Esophagus muscularis mucosa (tissue), 4 donors: Measurements from ENCODE around the gene TMEM259. TPM values are rescaled to one million over a fixed set of nuclear protein-coding genes. Genes with fewer than 3 reads are reported as not detected.

Experiments
- DNase-seq: peaks from one replicate; pipeline ENCODE4 v3.0.0-alpha.2; 2017; ENCODE audit errors: extremely low spot score
- H3K27ac ChIP-seq, 4 donors: fragments of 200-600 bp; sonication (generic); replicated peaks in 1 of 4; 1 replicate in 3 of 4; 2 replicates in 1 of 4; pipeline ENCODE4 v1.5.1; 2016 to 2019; ENCODE audit warnings: mild to moderate bottlenecking in 1 of 4
- H3K27me3 ChIP-seq, 4 donors: fragments of 200-600 bp; sonication (generic); one replicate each; pipeline versions ENCODE4 v1.5.1 to v1.6.0; 2016 to 2019
- H3K36me3 ChIP-seq, 4 donors: fragments of 200-600 bp; sonication (generic); one replicate each; pipeline ENCODE4 v1.5.1; 2016 to 2019
- H3K4me1 ChIP-seq, 4 donors: fragments of 200-600 bp; sonication (generic); one replicate each; pipeline ENCODE4 v1.5.1; 2016 to 2019
- H3K4me3 ChIP-seq, 4 donors: fragments of 200-600 bp; sonication (generic); 1 replicate in 2 of 4; 2 replicates in 2 of 4; pipeline ENCODE4 v1.5.1; 2016 to 2019; ENCODE audit warnings: mild to moderate bottlenecking in 4 of 4, moderate library complexity in 1 of 4
- H3K9me3 ChIP-seq, 4 donors: fragments of 200-600 bp; sonication (generic); 1 replicate in 3 of 4; 2 replicates in 1 of 4; pipeline ENCODE4 v1.5.1; 2016 to 2019
- EP300 ChIP-seq: sonication (generic); formaldehyde crosslinking; IDR thresholded peaks from one replicate; pipeline ENCODE4 v1.6.1; 2017; ENCODE audit warnings: antibody characterized with exemption
- POLR2A ChIP-seq: fragments of 450-650 bp; IDR thresholded peaks from one replicate; pipeline ENCODE4 v1.6.1; 2017; ENCODE audit warnings: antibody characterized with exemption, moderate library complexity, mild to moderate bottlenecking, low read depth
- POLR2AphosphoS5 ChIP-seq, 2 donors: sonication (generic); formaldehyde crosslinking; IDR thresholded peaks; one replicate each; pipeline ENCODE4 v1.6.1; 2017; ENCODE audit warnings: antibody characterized with exemption in 2 of 2
- WGBS: methylation state at CpG from one replicate; pipeline ENCODE4 v1.1.5; 2018; 5-methylcytosine and 5-hydroxymethylcytosine counted together
- intact Hi-C: fragments of 100-400 bp; cut with DNase I; formaldehyde crosslinking; loops from one replicate; pipeline ENCODE4 v1.15.1; 2023
- total RNA-seq, 4 donors: library from RNA; depleted of rRNA; stranded (reverse); fragments of >200 nt; gene quantifications; one replicate each; pipeline versions ENCODE4 v1.1.0 to v1.2.1, GENCODE V29; 2016
- TF ChIP-seq, protein P1 (sequence below), 3 experiments: fragments of 200-600 bp in 2 of 3; fragments of 450-650 bp in 1 of 3; sonication (generic) in 2 of 3; IDR thresholded peaks; one replicate each; pipeline ENCODE4 v1.5.1; 2017 to 2019; ENCODE audit warnings: antibody characterized with exemption in 3 of 3, mild to moderate bottlenecking in 2 of 3, moderate library complexity in 1 of 3

Gene TMEM259
- total RNA-seq, 4 donors from 2014 or later, result 129 to 187 (median 160) TPM

DNA sequence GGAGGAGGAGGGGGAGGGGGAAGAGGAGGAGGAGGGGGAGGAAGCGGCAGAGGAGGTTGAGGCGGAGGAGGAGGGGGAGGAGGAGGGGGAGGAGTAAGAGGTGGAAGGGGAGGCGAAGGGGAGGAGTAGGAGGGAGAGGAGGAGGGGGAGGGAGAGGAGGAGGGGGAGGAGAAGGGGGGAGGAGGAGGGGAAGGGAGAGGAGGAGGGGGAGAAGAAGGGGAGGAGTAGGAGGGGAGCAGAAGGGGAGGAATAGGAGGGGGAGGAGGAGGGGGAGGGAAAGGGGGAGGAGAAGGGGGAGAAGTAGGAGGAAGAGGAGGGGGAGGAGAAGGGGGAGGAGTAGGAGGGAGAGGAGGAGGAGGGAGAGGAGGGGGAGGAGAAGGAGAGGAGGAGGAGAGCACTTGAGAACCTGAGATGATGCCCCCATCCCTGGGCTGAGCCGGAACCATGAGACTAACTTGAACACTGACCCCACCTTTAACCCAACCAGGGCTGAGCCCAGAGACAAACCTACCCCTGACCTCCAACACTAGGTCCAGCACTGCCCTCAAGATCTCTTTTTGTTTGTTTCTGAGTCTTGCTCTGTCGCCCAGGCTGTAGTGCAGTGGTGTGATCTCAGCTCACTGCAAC is 31.5 kb upstream of the TMEM259 start:
- H3K36me3 ChIP-seq, result peaks cover 0 to 22% (median 6%) of the 10 kb centered on the region in 4 donors
- H3K27me3 ChIP-seq, result no peaks in the 10 kb centered on the region
- 76% methylated on average over 4 of the region's 5 CpGs for WGBS
- H3K9me3 ChIP-seq, result peaks cover 4 to 20% (median 19%) of the 10 kb centered on the region in 4 donors
- TF ChIP-seq EP300, result no peak
- TF ChIP-seq POLR2A, result no peak
- TF ChIP-seq, protein P1, sequence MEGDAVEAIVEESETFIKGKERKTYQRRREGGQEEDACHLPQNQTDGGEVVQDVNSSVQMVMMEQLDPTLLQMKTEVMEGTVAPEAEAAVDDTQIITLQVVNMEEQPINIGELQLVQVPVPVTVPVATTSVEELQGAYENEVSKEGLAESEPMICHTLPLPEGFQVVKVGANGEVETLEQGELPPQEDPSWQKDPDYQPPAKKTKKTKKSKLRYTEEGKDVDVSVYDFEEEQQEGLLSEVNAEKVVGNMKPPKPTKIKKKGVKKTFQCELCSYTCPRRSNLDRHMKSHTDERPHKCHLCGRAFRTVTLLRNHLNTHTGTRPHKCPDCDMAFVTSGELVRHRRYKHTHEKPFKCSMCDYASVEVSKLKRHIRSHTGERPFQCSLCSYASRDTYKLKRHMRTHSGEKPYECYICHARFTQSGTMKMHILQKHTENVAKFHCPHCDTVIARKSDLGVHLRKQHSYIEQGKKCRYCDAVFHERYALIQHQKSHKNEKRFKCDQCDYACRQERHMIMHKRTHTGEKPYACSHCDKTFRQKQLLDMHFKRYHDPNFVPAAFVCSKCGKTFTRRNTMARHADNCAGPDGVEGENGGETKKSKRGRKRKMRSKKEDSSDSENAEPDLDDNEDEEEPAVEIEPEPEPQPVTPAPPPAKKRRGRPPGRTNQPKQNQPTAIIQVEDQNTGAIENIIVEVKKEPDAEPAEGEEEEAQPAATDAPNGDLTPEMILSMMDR (IDR thresholded peaks at IDR 0.05), result no peak
- TF ChIP-seq POLR2AphosphoS5 (IDR thresholded peaks at IDR 0.05), result no peak
- intact Hi-C loops, result no loop called here
- no peaks in the 10 kb centered on the region for H3K4me1 ChIP-seq
- no peak for DNase-seq
- no peak overlapping the region for H3K4me3 ChIP-seq
- no peak overlapping the region for H3K27ac ChIP-seq

DNA sequence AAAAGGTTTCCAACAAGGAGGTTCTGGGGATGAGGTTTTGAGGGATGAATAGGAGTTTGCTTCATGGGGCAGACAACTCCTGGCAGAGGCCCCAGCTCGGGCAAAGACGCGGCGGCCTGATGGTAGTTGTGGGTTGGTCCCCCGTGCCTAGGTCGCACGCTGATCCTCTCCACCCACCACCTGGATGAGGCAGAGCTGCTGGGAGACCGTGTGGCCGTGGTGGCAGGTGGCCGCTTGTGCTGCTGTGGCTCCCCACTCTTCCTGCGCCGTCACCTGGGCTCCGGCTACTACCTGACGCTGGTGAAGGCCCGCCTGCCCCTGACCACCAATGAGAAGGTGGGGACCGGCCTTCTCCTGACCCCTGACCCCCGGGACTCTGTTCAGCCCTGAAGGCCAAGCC is 30.9 kb upstream of the TMEM259 start:
- DNase-seq, result no peak
- H3K4me3 ChIP-seq, result no peak overlapping the region
- no peaks in the 10 kb centered on the region for H3K27me3 ChIP-seq
- intact Hi-C loops, result no loop called here
- TF ChIP-seq POLR2AphosphoS5 (IDR thresholded peaks at IDR 0.05) (no peak), EP300 (no peak), POLR2A (no peak)
- TF ChIP-seq, protein P1 (IDR thresholded peaks at IDR 0.05), result no peak
- H3K4me1 ChIP-seq, result peaks cover 0 to 3% (median 0%) of the 10 kb centered on the region in 4 donors
- 92% methylated on average over 17 of the region's 17 CpGs for WGBS
- peaks cover 0 to 22% (median 5%) of the 10 kb centered on the region in 4 donors for H3K36me3 ChIP-seq
- H3K27ac ChIP-seq, result no peak overlapping the region
- H3K9me3 ChIP-seq, result peaks cover 0 to 14% (median 12%) of the 10 kb centered on the region in 4 donors

DNA sequence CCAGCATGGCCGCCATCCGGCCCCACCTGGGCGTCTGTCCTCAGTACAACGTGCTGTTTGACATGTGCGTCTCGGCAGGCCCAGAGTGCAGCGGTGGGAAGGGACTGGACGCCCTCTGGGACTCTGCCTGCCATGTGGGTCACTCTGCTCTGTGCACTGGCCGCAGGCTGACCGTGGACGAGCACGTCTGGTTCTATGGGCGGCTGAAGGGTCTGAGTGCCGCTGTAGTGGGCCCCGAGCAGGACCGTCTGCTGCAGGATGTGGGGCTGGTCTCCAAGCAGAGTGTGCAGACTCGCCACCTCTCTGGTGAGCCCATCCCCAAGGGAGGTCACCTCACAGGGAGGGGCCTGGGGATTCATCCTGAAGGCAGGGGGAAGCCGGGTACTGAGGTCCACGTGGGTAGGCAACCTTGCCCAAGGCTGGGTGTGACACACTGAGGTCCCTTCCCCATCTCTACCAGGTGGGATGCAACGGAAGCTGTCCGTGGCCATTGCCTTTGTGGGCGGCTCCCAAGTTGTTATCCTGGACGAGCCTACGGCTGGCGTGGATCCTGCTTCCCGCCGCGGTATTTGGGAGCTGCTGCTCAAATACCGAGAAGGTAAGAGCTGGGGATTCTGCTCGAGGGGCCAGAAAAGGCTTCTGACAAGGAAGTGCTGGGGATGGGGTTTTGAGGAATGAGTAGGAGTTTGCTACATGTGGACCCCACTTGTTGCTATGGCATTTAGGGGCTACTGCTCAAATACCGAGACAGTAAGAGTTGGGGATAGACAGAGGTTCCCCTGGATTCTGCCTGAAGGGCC is 30.3 kb upstream of the TMEM259 start:
- 80% methylated on average over 15 of the region's 31 CpGs for WGBS
- Histone ChIP-seq H3K9me3 (peaks cover 0 to 8% (median 7%) of the 10 kb centered on the region in 4 donors), H3K4me1 (peaks cover 0 to 3% (median 0%) of the 10 kb centered on the region in 4 donors), H3K27me3 (no peaks in the 10 kb centered on the region), H3K4me3 (no peak overlapping the region), H3K27ac (no peak overlapping the region), H3K36me3 (peaks cover 0 to 18% (median 3%) of the 10 kb centered on the region in 4 donors)
- intact Hi-C loops, result no loop called here
- no peak for DNase-seq
- TF ChIP-seq, protein P1 (IDR thresholded peaks at IDR 0.05), result no peak
- TF ChIP-seq POLR2A, result no peak
- TF ChIP-seq POLR2AphosphoS5 (IDR thresholded peaks at IDR 0.05), result no peak
- no peak for TF ChIP-seq EP300

DNA sequence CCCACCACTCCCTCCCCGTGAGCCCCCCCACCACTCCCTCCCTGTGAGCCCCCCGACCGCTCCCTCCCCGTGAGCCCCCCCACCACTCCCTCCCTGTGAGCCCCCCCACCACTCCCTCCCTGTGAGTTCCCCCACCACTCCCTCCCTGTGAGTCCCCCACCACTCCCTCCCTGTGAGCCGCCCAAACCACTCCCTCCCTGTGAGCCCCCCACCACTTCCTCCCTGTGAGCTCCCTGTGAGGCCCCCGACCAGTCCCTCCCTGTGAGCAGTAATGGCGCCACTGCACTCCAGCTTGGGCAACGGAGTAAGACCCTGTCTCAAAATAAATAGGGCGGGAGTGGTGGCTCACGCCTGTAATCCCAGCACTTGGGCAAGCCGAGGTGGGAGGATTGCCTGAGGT is 28.9 kb upstream of the TMEM259 start:
- no peak overlapping the region for H3K27ac ChIP-seq
- H3K4me3 ChIP-seq, result no peak overlapping the region
- no peaks in the 10 kb centered on the region for H3K27me3 ChIP-seq
- H3K4me1 ChIP-seq, result peaks cover 0 to 3% (median 0%) of the 10 kb centered on the region in 4 donors
- H3K9me3 ChIP-seq, result no peaks in the 10 kb centered on the region
- DNase-seq, result no peak
- TF ChIP-seq POLR2AphosphoS5 (IDR thresholded peaks at IDR 0.05), result no peak
- WGBS, result 80% methylated on average over 1 of the region's 11 CpGs
- intact Hi-C loops, result no loop called here
- H3K36me3 ChIP-seq, result peaks cover 0 to 8% (median 3%) of the 10 kb centered on the region in 4 donors

DNA sequence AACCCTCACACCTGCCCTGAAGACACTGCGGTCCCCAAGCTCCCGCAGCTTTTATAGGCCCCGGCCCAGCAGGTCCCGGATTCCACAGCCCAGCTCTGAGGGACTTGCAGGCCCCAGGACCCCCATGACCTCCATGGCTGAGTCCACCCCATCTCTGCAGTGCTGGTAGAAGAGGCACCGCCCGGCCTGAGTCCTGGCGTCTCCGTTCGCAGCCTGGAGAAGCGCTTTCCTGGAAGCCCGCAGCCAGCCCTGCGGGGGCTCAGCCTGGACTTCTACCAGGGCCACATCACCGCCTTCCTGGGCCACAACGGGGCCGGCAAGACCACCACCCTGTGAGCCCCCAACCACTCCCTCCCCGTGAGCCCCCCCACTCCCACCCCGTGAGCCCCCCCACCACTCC is 28.2 kb upstream of the TMEM259 start:
- TF ChIP-seq, protein P1 (IDR thresholded peaks at IDR 0.05), result no peak
- TF ChIP-seq EP300, result no peak
- TF ChIP-seq POLR2AphosphoS5 (IDR thresholded peaks at IDR 0.05), result no peak
- no peak for TF ChIP-seq POLR2A
- 92% methylated on average over 5 of the region's 17 CpGs for WGBS
- Histone ChIP-seq H3K4me3 (no peak overlapping the region), H3K36me3 (peaks cover 0 to 7% (median 2%) of the 10 kb centered on the region in 4 donors), H3K4me1 (peaks cover 0 to 3% (median 0%) of the 10 kb centered on the region in 4 donors), H3K27me3 (no peaks in the 10 kb centered on the region), H3K27ac (no peak overlapping the region), H3K9me3 (no peaks in the 10 kb centered on the region)
- intact Hi-C loops, result no loop called here
- DNase-seq, result no peak
